SK-N-MC (cell line): ENCODE data around the gene TIMM21.

ENCODE experiments used
- EZH2 ChIP-seq: fragments of 200-600 bp; sonication (generic); IDR thresholded peaks from one replicate; pipeline ENCODE4 v1.6.1; 2017; ENCODE audit warnings: antibody characterized with exemption
- FOXP2 ChIP-seq: optimal IDR thresholded peaks from 2 replicates; pipeline ENCODE3; 2011; ENCODE audit warnings: mild to moderate bottlenecking, moderate library complexity; ENCODE audit not compliant: insufficient read depth; ENCODE audit errors: extremely low read length, control extremely low read depth
- POLR2AphosphoS5 ChIP-seq: IDR thresholded peaks from 2 replicates; pipeline ENCODE4 v1.6.1; 2012; ENCODE audit warnings: mild to moderate bottlenecking, low read depth, low read length, borderline replicate concordance

DNA sequence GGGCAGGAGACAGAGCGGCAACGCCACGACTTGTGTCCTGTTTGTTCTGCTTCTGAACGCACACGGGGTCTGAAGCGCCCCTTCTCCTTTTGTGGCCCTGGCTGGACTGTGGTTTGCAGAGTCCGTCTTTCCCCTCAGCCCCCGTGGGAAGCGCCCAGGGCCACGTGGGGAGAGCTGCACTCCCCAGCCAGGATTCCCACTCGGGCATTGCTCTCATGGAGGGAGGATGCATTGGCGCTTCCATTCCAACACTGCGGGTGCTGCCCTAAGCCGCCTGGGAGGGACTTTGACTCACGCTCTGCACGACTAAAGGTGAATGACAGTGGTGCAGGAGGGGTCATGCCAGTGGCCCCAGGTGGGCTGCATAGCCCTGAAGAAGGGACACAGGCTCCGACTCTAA is 52.5 kb downstream of the TIMM21 start:
- TF ChIP-seq POLR2AphosphoS5 (no peak), EZH2 (no peak), FOXP2 (no peak)
